NCI-H1092 treated with DMSO at 0.1 percent for 48 hours (cell line): ENCODE results near the gene FREM2.

Experiments used
- DNase-seq: peaks from one replicate; lab custom pipeline; 2025; lab: John Stamatoyannopoulos, UW

Gene FREM2

GRCh38 chr13:38898481-38898880 lies 211.6 kb downstream of the FREM2 start:
- DNase-seq = no peak

- no peak for DNase-seq
These were observed 212.7 kb downstream of the FREM2 start for GRCh38 chr13:38899571-38899970.

GRCh38 chr13:38900188-38900587 lies 213.3 kb downstream of the FREM2 start:
- no peak for DNase-seq

GRCh38 chr13:38902551-38902950 lies 215.7 kb downstream of the FREM2 start:
- no peak for DNase-seq

- no peak for DNase-seq
These were observed 218.2 kb downstream of the FREM2 start for GRCh38 chr13:38905081-38905480.

- DNase-seq = no peak
These were observed 219.0 kb downstream of the FREM2 start for GRCh38 chr13:38905861-38906260.

GRCh38 chr13:38908574-38908973 lies 221.7 kb downstream of the FREM2 start:
- DNase-seq = no peak

GRCh38 chr13:38914070-38914469 lies 227.2 kb downstream of the FREM2 start:
- DNase-seq = no peak

GRCh38 chr13:38921081-38921480 lies 234.2 kb downstream of the FREM2 start:
- DNase-seq = no peak

- DNase-seq = no peak
These were observed 235.3 kb downstream of the FREM2 start for GRCh38 chr13:38922170-38922569.

GRCh38 chr13:38933786-38934185 lies 246.9 kb downstream of the FREM2 start:
- DNase-seq = no peak
